H9 (cell line): Measurements from ENCODE around the gene SMARCAL1. TPM values are rescaled to one million over a fixed set of nuclear protein-coding genes. Genes with fewer than 3 reads are reported as not detected.

Experiments
- DNase-seq: peaks from one replicate; pipeline ENCODE4 v3.0.0-alpha.2; 2017
- H2AFZ ChIP-seq: one replicate; pipeline ENCODE4 v1.6.1; 2013; ENCODE audit warnings: mild to moderate bottlenecking, low read length, control low read depth, moderate library complexity
- H2AK5ac ChIP-seq: 2 replicates; pipeline ENCODE4 v1.6.1; 2013; ENCODE audit warnings: low read length, control low read depth, mixed read lengths; ENCODE audit not compliant: insufficient read length
- H2BK120ac ChIP-seq: one replicate; pipeline ENCODE4 v1.6.1; 2013; ENCODE audit warnings: low read depth, mild to moderate bottlenecking, low read length, control low read depth, inconsistent platforms; ENCODE audit not compliant: poor library complexity, severe bottlenecking
- H2BK12ac ChIP-seq: 2 replicates; pipeline ENCODE4 v1.6.1; 2013; ENCODE audit warnings: low read length, control low read depth, mixed read lengths, low read depth; ENCODE audit not compliant: insufficient read length
- H2BK15ac ChIP-seq: 2 replicates; pipeline ENCODE4 v1.6.1; 2013; ENCODE audit warnings: low read depth, low read length, control low read depth
- H2BK20ac ChIP-seq: one replicate; pipeline ENCODE4 v1.6.1; 2013; ENCODE audit warnings: low read depth, mild to moderate bottlenecking, low read length, control low read depth, inconsistent platforms; ENCODE audit not compliant: poor library complexity, severe bottlenecking
- H2BK5ac ChIP-seq: 2 replicates; pipeline ENCODE4 v1.6.1; 2013; ENCODE audit warnings: low read length, control low read depth, mixed read lengths; ENCODE audit not compliant: insufficient read length
- H3K14ac ChIP-seq: 2 replicates; pipeline ENCODE4 v1.6.1; 2013; ENCODE audit warnings: low read length, control low read depth; ENCODE audit not compliant: insufficient read depth
- H3K18ac ChIP-seq: 2 replicates; pipeline ENCODE4 v1.6.1; 2013; ENCODE audit warnings: low read depth, mild to moderate bottlenecking, mixed read lengths, low read length, control low read depth; ENCODE audit not compliant: insufficient read length
- H3K23ac ChIP-seq: 2 replicates; pipeline ENCODE4 v1.6.1; 2013; ENCODE audit warnings: low read length, control low read depth, mixed read lengths, low read depth; ENCODE audit not compliant: insufficient read length
- H3K23me2 ChIP-seq: 2 replicates; pipeline ENCODE4 v1.6.1; 2013; ENCODE audit warnings: low read depth, mild to moderate bottlenecking, mixed read lengths, low read length, control low read depth; ENCODE audit not compliant: insufficient read length, poor library complexity, severe bottlenecking
- H3K27ac ChIP-seq: 2 replicates; pipeline ENCODE4 v1.5.1; 2013; ENCODE audit warnings: low read length, control low read depth, mixed read lengths, low read depth; ENCODE audit not compliant: insufficient read length
- H3K27me3 ChIP-seq: 2 replicates; pipeline ENCODE4 v1.6.1; 2013; ENCODE audit warnings: low read length, control low read depth, inconsistent platforms; ENCODE audit not compliant: insufficient read depth
- H3K4ac ChIP-seq: 2 replicates; pipeline ENCODE4 v1.6.1; 2013; ENCODE audit warnings: low read depth, mild to moderate bottlenecking, control low read depth, inconsistent platforms, low read length, moderate library complexity
- H3K4me1 ChIP-seq: 2 replicates; pipeline ENCODE4 v1.6.1; 2013; ENCODE audit warnings: low read length, control low read depth, inconsistent platforms; ENCODE audit not compliant: insufficient read depth
- H3K4me2 ChIP-seq: 2 replicates; pipeline ENCODE4 v1.6.1; 2013; ENCODE audit warnings: low read length, control low read depth, mixed read lengths; ENCODE audit not compliant: insufficient read length, insufficient read depth
- H3K56ac ChIP-seq: 2 replicates; pipeline ENCODE4 v1.6.1; 2013; ENCODE audit warnings: low read depth, mild to moderate bottlenecking, mixed read lengths, low read length, control low read depth; ENCODE audit not compliant: insufficient read length
- H3K79me1 ChIP-seq: 2 replicates; pipeline ENCODE4 v1.6.1; 2013; ENCODE audit warnings: low read depth, mild to moderate bottlenecking, moderate library complexity, low read length, control low read depth, inconsistent platforms; ENCODE audit not compliant: insufficient read depth, poor library complexity, severe bottlenecking
- H3K79me2 ChIP-seq: 2 replicates; pipeline ENCODE4 v1.6.1; 2013; ENCODE audit warnings: low read length, control low read depth, inconsistent platforms; ENCODE audit not compliant: insufficient read depth
- H3K9ac ChIP-seq: 2 replicates; pipeline ENCODE4 v1.6.1; 2013; ENCODE audit warnings: low read length, control low read depth, mixed read lengths; ENCODE audit not compliant: insufficient read length; ENCODE audit errors: extremely low read depth
- H3K9me3 ChIP-seq: one replicate; pipeline ENCODE4 v1.6.1; 2013; ENCODE audit warnings: low read depth, low read length, inconsistent platforms; ENCODE audit not compliant: control insufficient read depth
- H3T11ph ChIP-seq: one replicate; pipeline ENCODE4 v1.6.1; 2013; ENCODE audit warnings: mild to moderate bottlenecking, low read length, control low read depth, inconsistent platforms
- H4K20me1 ChIP-seq: one replicate; pipeline ENCODE4 v1.6.1; 2013; ENCODE audit not compliant: control insufficient read depth, insufficient read length, insufficient read depth
- H4K5ac ChIP-seq: 2 replicates; pipeline ENCODE4 v1.6.1; 2013; ENCODE audit warnings: low read depth, mild to moderate bottlenecking, mixed read lengths, low read length, control low read depth; ENCODE audit not compliant: insufficient read length
- H4K8ac ChIP-seq: replicated peaks from 2 replicates; pipeline ENCODE4 v1.6.1; 2013; ENCODE audit warnings: low read length, control low read depth, mixed read lengths, low read depth; ENCODE audit not compliant: insufficient read length
- H4K91ac ChIP-seq: 2 replicates; pipeline ENCODE4 v1.6.1; 2013; ENCODE audit warnings: low read depth, mild to moderate bottlenecking, moderate library complexity, mixed read lengths, low read length, control low read depth; ENCODE audit not compliant: insufficient read length
- H3K27ac Mint-ChIP-seq, 3 experiments: 2 replicates in 2 of 3; 3 replicates in 1 of 3; pipeline ENCODE4 v1.8.0; 2020 to 2021; ENCODE audit warnings: mixed read lengths in 3 of 3, mild to moderate bottlenecking in 1 of 3, moderate library complexity in 1 of 3
- H3K27me3 Mint-ChIP-seq: 2 replicates; pipeline ENCODE4 v1.8.0; 2021; ENCODE audit warnings: low read depth, mild to moderate bottlenecking, moderate library complexity, mixed read lengths
- H3K36me3 Mint-ChIP-seq, 3 experiments: 2 replicates in 2 of 3; 3 replicates in 1 of 3; pipeline ENCODE4 v1.8.0; 2020 to 2021; ENCODE audit warnings: low read depth in 3 of 3, mixed read lengths in 3 of 3; ENCODE audit not compliant: insufficient read depth in 1 of 3
- H3K4me1 Mint-ChIP-seq, 2 experiments: 2 replicates each; pipeline ENCODE4 v1.8.0; 2020; ENCODE audit warnings: mixed read lengths in 2 of 2
- H3K4me3 Mint-ChIP-seq, 2 experiments: 2 replicates in 1 of 2; 3 replicates in 1 of 2; pipeline ENCODE4 v1.8.0; 2020 to 2021; ENCODE audit warnings: mild to moderate bottlenecking in 2 of 2, mixed read lengths in 2 of 2, moderate library complexity in 1 of 2
- H3K9me3 Mint-ChIP-seq, 2 experiments: 2 replicates in 1 of 2; 3 replicates in 1 of 2; pipeline ENCODE4 v1.8.0; 2020; ENCODE audit warnings: mild to moderate bottlenecking in 2 of 2, mixed read lengths in 2 of 2, moderate library complexity in 1 of 2
- CTCF ChIP-seq: fragments of 200-600 bp; sonication (generic); conservative IDR thresholded peaks from 3 replicates; pipeline ENCODE4 v1.8.0; 2021; ENCODE audit warnings: antibody characterized with exemption, mild to moderate bottlenecking
- whole genome bisulfite sequencing: extraction: QIAGEN DNeasy Blood & Tissue Kit; methylation state at CpG from one replicate; pipeline ENCODE4 v1.1.7; 2013; ENCODE audit warnings: missing lambda C conversion rate, low lambda C conversion rate, mixed read lengths; ENCODE audit not compliant: insufficient read length; ENCODE audit errors: extremely low coverage; 5-methylcytosine and 5-hydroxymethylcytosine counted together
- total RNA-seq: library from RNA; stranded (reverse); gene quantifications from 2 replicates; pipeline ENCODE4 v1.2.1, GENCODE V29; 2021

Gene SMARCAL1
- total RNA-seq, 1 experiment from 2014 or later: 16.5 TPM

GRCh38 chr2:216426938-216427337 is 14.7 kb downstream of the SMARCAL1 start:
- H3K9ac ChIP-seq: no peak overlapping the region
- H4K20me1 ChIP-seq: no peaks in the 10 kb centered on the region
- H3K27ac Mint-ChIP-seq: no peak overlapping the region
- no peak overlapping the region for H2AK5ac ChIP-seq
- H3K4me2 ChIP-seq: no peak overlapping the region
- WGBS: no CpG with 5 or more reads among the region's 4 CpGs
- H3K79me1 ChIP-seq: no peaks in the 10 kb centered on the region
- no peak overlapping the region for H3K14ac ChIP-seq
- H3T11ph ChIP-seq: no peak overlapping the region
- no peak overlapping the region for H2BK5ac ChIP-seq
- H3K27me3 Mint-ChIP-seq: no peaks in the 10 kb centered on the region
- H3K4ac ChIP-seq: no peak overlapping the region
- no peak overlapping the region for H3K56ac ChIP-seq
- H2BK120ac ChIP-seq: no peak overlapping the region
- H3K79me2 ChIP-seq: no peaks in the 10 kb centered on the region
- no peaks in the 10 kb centered on the region for H3K9me3 ChIP-seq
- no peak overlapping the region for H2BK20ac ChIP-seq
- H3K27ac ChIP-seq: no peak overlapping the region
- H3K18ac ChIP-seq: no peak overlapping the region
- H2BK12ac ChIP-seq: no peak overlapping the region
- H2AFZ ChIP-seq: no peak overlapping the region
- no peak overlapping the region for H2BK15ac ChIP-seq
- H3K4me3 Mint-ChIP-seq: no peak overlapping the region
- no peak overlapping the region for H4K91ac ChIP-seq
- H3K27me3 ChIP-seq: no peaks in the 10 kb centered on the region
- no peak overlapping the region for H4K8ac ChIP-seq
- DNase-seq: no peak
- peaks cover 0 to 2% of the 10 kb centered on the region in 2 experiments; a peak in 2 of 5 replicates for H3K9me3 Mint-ChIP-seq
- H3K23me2 ChIP-seq: no peaks in the 10 kb centered on the region
- H4K5ac ChIP-seq: no peak overlapping the region
- no peaks in the 10 kb centered on the region for H3K4me1 ChIP-seq
- H3K36me3 Mint-ChIP-seq: peaks cover 17 to 75% (median 73%) of the 10 kb centered on the region in 3 experiments
- H3K4me1 Mint-ChIP-seq: no peaks in the 10 kb centered on the region
- TF ChIP-seq CTCF: no peak
- H3K23ac ChIP-seq: no peak overlapping the region
